ENCODE data around the gene BCL11A. TPM values are rescaled to one million over a fixed set of nuclear protein-coding genes. Genes with fewer than 3 reads are reported as not detected.

The BCL11A gene
- total RNA-seq, 1 experiment from 2014 or later, result 91.4 TPM

DNA sequence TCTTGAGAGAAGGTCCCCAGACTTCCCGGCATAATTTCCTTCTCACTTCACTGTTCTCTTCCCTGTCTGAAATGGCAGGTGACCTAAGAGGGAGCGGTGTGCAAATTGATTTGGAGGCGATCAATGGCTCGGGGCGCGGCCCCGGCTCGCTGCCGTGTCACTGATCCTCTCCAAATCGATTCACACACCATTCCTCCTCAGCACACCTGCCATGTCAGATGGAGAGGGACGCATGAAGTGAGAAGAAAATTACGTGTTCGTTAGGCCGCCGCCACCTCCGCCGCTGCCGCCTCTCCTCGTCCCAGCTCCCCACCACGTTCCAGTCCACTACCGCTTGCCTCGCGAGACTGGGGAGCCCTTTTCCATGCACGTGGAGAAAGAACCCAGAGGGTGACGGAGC is 31.8 kb upstream of the BCL11A start:
- Histone ChIP-seq H3K56ac (ENCODE audit: insufficient read length, low read depth, low read length) (no peak overlapping the region), H2BK20ac (ENCODE audit: low read depth, low read length, poor library complexity, severe bottlenecking) (no peak overlapping the region), H3K27ac (ENCODE audit: insufficient read length, low read depth, low read length) (no peak overlapping the region), H4K5ac (ENCODE audit: insufficient read length, low read depth, low read length) (no peak overlapping the region), H2BK120ac (ENCODE audit: low read depth, low read length, poor library complexity, severe bottlenecking) (no peak overlapping the region), H2AFZ (ENCODE audit: low read length) (no peak overlapping the region), H3K79me2 (ENCODE audit: insufficient read depth, low read length) (no peaks in the 10 kb centered on the region), H3K18ac (ENCODE audit: insufficient read length, low read depth, low read length) (no peak overlapping the region), H2BK5ac (ENCODE audit: insufficient read length, low read length) (no peak overlapping the region), H3K9ac (ENCODE audit: extremely low read depth, insufficient read length, low read length) (no peak overlapping the region), H3K23me2 (ENCODE audit: insufficient read length, low read depth, low read length, poor library complexity, severe bottlenecking) (peaks cover 4% of the 10 kb centered on the region), H2BK12ac (ENCODE audit: insufficient read length, low read depth, low read length) (no peak overlapping the region), H4K20me1 (ENCODE audit: control insufficient read depth, insufficient read depth, insufficient read length) (no peaks in the 10 kb centered on the region), H3K79me1 (ENCODE audit: insufficient read depth, low read depth, low read length, poor library complexity, severe bottlenecking) (no peaks in the 10 kb centered on the region), H3T11ph (ENCODE audit: low read length) (no peak overlapping the region), H3K27me3 (ENCODE audit: insufficient read depth, low read length) (no peaks in the 10 kb centered on the region; the same call in 1 of the 2 replicates), H3K4me2 (ENCODE audit: insufficient read depth, insufficient read length, low read length) (no peak overlapping the region), H2AK5ac (ENCODE audit: insufficient read length, low read length) (no peak overlapping the region), H3K23ac (ENCODE audit: insufficient read length, low read depth, low read length) (no peak overlapping the region), H3K14ac (ENCODE audit: insufficient read depth, low read length) (no peak overlapping the region), H4K91ac (ENCODE audit: insufficient read length, low read depth, low read length) (no peak overlapping the region), H3K4ac (ENCODE audit: low read depth, low read length) (no peak overlapping the region), H2BK15ac (ENCODE audit: low read depth, low read length) (no peak overlapping the region), H4K8ac (replicated peaks; ENCODE audit: insufficient read length, low read depth, low read length) (no peak overlapping the region), H3K9me3 (ENCODE audit: control insufficient read depth, low read depth, low read length) (no peaks in the 10 kb centered on the region), H3K4me1 (ENCODE audit: insufficient read depth, low read length) (no peaks in the 10 kb centered on the region)
- no CpG with 5 or more reads among the region's 25 CpGs for WGBS (ENCODE audit: extremely low coverage, insufficient read length, low lambda C conversion rate)
- H3K4me1 Mint-ChIP-seq, result no peaks in the 10 kb centered on the region; a peak in 1 of 4 replicates
- TF ChIP-seq CTCF (conservative IDR thresholded peaks at IDR 0.05), result no peak
- no peak for DNase-seq
- peaks cover 44% of the 10 kb centered on the region for H3K27me3 Mint-ChIP-seq (ENCODE audit: low read depth)
- no peak overlapping the region for H3K4me3 Mint-ChIP-seq
- no peaks in the 10 kb centered on the region for H3K9me3 Mint-ChIP-seq
- no peaks in the 10 kb centered on the region; a peak in 1 of 7 replicates for H3K36me3 Mint-ChIP-seq (ENCODE audit: insufficient read depth in 1 of 3, low read depth in 3 of 3)
- H3K27ac Mint-ChIP-seq, result no peak overlapping the region
